AG04449 (cell line): ENCODE data around the gene PAQR7.

ENCODE experiments used
- CTCF ChIA-PET: fragments of 350-600 bp; formaldehyde crosslinking; extraction: SDS; loops from one replicate; lab custom pipeline; 2021; ENCODE audit warnings: antibody characterized with exemption; lab: Yijun Ruan, JAX
- POLR2A ChIA-PET: fragments of 400-600, 350-600 bp; formaldehyde crosslinking; extraction: SDS; loops from one replicate; lab custom pipeline; 2020; ENCODE audit warnings: antibody characterized with exemption, inconsistent platforms; lab: Yijun Ruan, JAX
- DNase-seq: peaks from one replicate; pipeline ENCODE4 v3.0.0-alpha.2; 2010; ENCODE audit warnings: low read depth, low spot score
- H3K4me3 ChIP-seq: 2 replicates; pipeline ENCODE4 v1.5.1; 2011; ENCODE audit warnings: low read depth, mild to moderate bottlenecking, control low read depth, low read length
- CTCF ChIP-seq: IDR thresholded peaks from one replicate; pipeline ENCODE4 v1.5.1; 2011; ENCODE audit warnings: mild to moderate bottlenecking, moderate library complexity, low read length, control low read depth, inconsistent platforms; ENCODE audit not compliant: insufficient read depth; ENCODE audit errors: missing control alignments

Gene PAQR7

GRCh38 chr1:25876693-25877077, 1.2 kb upstream of the PAQR7 start:
- CTCF ChIA-PET: interaction anchor here (1.6 to 3.9 kb wide), 3 partner anchors 10 to 121 kb away, joined by 4 to 24 read pairs (median 17); partner anchors contain the start of gene PAFAH2
- no peak for DNase-seq
- POLR2A ChIA-PET: interaction anchor here (0.9 kb wide), 1 partner anchor 38 kb away, joined by 3 read pairs; no protein-coding TSS in a partner anchor
- H3K4me3 ChIP-seq: no peak overlapping the region
- no peak for TF ChIP-seq CTCF

GRCh38 chr1:25875856-25876692, 566 bp upstream of the PAQR7 start:
- peak overlapping the region; percentile 74 for H3K4me3 ChIP-seq
- DNase-seq: no peak
- CTCF ChIA-PET: interaction anchor here (0.7 to 3.9 kb wide), 11 partner anchors 10 to 123 kb away, joined by 3 to 24 read pairs (median 4); partner anchors contain the start of gene PAFAH2
- POLR2A ChIA-PET: interaction anchor here (0.6 to 1.7 kb wide), 5 partner anchors 16 to 56 kb away, joined by 3 to 12 read pairs (median 3); partner anchors contain the start of gene MTFR1L
- no peak for TF ChIP-seq CTCF

- no peak for DNase-seq
- ChIA-PET POLR2A (interaction anchor here (0.9 to 1.7 kb wide), 2 partner anchors 9 to 55 kb away, joined by 3 to 7 read pairs; partner anchors contain the start of gene MTFR1L), CTCF (interaction anchor here (1.0 to 3.9 kb wide), 12 partner anchors 10 to 161 kb away, joined by 3 to 24 read pairs (median 4); partner anchors contain the start of gene PAFAH2)
- no peak for TF ChIP-seq CTCF
- H3K4me3 ChIP-seq: peak overlapping the region; percentile 74
Observed at GRCh38 chr1:25874635-25875153, 814 bp downstream of the PAQR7 start.

- no peak for TF ChIP-seq CTCF
- POLR2A ChIA-PET: interaction anchor here (0.6 to 0.9 kb wide), 2 partner anchors 9 to 31 kb away, joined by 3 read pairs; no protein-coding TSS in a partner anchor
- peak overlapping the region; percentile 74 for H3K4me3 ChIP-seq
- CTCF ChIA-PET: interaction anchor here (1.0 to 3.9 kb wide), 9 partner anchors 12 to 162 kb away, joined by 3 to 24 read pairs (median 4); partner anchors contain the start of gene PAFAH2
- DNase-seq: no peak
Observed at GRCh38 chr1:25874209-25874608, 1.3 kb downstream of the PAQR7 start.

DNA sequence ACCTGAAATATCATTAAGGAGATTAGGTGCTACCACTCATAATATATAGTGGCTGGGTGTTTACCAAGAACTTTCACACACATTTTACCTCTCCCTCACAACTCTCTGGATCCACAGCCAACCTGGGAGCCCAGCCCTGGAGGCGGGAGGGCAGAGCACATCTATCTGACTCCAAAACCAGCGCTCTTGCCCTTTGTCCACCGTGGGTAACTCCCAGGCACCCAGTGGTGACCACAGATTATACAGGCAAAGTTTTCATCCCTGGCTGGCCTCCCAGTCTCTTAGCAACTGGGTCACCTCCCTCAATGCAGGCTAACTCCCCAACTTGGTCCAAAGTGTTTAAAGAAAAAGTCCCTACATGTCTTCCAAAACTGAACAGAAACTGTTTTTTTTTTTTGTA, 2.4 kb downstream of the PAQR7 start:
- DNase-seq: no peak
- no peak for TF ChIP-seq CTCF
- POLR2A ChIA-PET: no interaction called here
- H3K4me3 ChIP-seq: no peak overlapping the region
- CTCF ChIA-PET: no interaction called here

DNA sequence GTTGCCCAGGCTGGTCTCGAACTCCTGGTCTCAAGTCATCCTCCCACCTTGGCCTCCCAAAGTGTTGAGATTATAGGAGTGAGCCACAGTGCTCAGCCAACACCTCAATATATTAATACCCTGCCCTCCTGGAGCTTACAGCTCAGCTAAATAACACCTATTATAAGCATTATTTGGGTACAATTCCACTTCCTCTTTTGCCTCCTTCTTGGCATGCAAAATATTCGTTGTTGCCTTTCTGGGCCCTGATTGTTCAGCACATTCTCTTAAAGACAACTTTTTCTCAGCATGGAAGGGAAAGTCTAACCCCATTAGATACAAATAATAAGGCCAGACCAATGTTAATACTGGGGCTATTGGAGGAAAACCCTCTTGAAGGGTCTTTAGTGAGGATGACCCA, 2.8 kb downstream of the PAQR7 start:
- ChIA-PET CTCF (no interaction called here), POLR2A (interaction anchor here (0.7 kb wide), 1 partner anchor 8 kb away, joined by 3 read pairs; no protein-coding TSS in a partner anchor)
- H3K4me3 ChIP-seq: no peak overlapping the region
- no peak for DNase-seq
- no peak for TF ChIP-seq CTCF
